HFFc6 (cell line): ENCODE measurements around the gene TPRG1. TPM values are rescaled to one million over a fixed set of nuclear protein-coding genes. Genes with fewer than 3 reads are reported as not detected.

Experiments used
- DNase-seq: peaks from one replicate; pipeline ENCODE4 v3.0.0-alpha.2; 2018
- H3K27ac Mint-ChIP-seq: 2 replicates; pipeline ENCODE4 v1.8.0; 2020; ENCODE audit warnings: mild to moderate bottlenecking, mixed read lengths
- H3K27me3 Mint-ChIP-seq: 2 replicates; pipeline ENCODE4 v1.8.0; 2021; ENCODE audit warnings: mild to moderate bottlenecking, moderate library complexity, mixed read lengths; ENCODE audit not compliant: insufficient read depth
- H3K36me3 Mint-ChIP-seq: 2 replicates; pipeline ENCODE4 v1.8.0; 2021; ENCODE audit warnings: low read depth, mixed read lengths
- H3K4me1 Mint-ChIP-seq: 2 replicates; pipeline ENCODE4 v1.8.0; 2020; ENCODE audit warnings: low read depth, mixed read lengths
- H3K4me3 Mint-ChIP-seq: 2 replicates; pipeline ENCODE4 v1.8.0; 2020; ENCODE audit warnings: mild to moderate bottlenecking, moderate library complexity, mixed read lengths
- H3K9me3 Mint-ChIP-seq: 2 replicates; pipeline ENCODE4 v1.8.0; 2020; ENCODE audit warnings: mild to moderate bottlenecking, mixed read lengths
- CTCF ChIP-seq: fragments of 200-600 bp; sonication (generic); IDR thresholded peaks from 2 replicates; pipeline ENCODE4 v1.5.0; 2021; ENCODE audit warnings: antibody characterized with exemption, mild to moderate bottlenecking
- total RNA-seq, 6 experiments: library from RNA; stranded (reverse); fragmentation: NEBNext Ultra II Directional; extraction: Animal tissue kit (Norgen Biotek cat#: 25700); gene quantifications; 2 replicates in 1 of 6; 3 replicates in 5 of 6; pipeline ENCODE4 v1.2.3, GENCODE V29; 2021

Gene TPRG1
- total RNA-seq, 6 experiments from 2014 or later, result not detected

DNA sequence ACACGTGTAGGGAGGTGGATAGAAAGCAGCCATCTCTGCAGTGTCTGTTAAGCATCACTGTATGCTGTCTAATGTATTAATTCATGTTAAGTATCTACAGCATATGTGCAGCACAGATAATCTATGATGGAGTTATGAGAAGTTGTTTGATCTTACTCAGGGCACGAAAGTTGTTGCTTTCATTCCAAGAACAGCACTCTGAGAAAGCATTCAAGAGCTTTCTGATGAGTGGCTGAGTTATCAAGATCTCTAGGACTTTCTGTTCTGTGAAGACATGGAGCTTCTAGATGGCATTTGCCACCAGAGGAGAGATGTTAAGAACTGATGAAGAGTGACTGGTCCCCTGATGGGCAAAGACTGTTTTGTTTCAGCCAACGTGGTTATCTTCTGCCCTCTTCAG is 22.6 kb upstream of the TPRG1 start:
- H3K36me3 Mint-ChIP-seq, result no peaks in the 10 kb centered on the region
- no peak overlapping the region for H3K4me3 Mint-ChIP-seq
- peaks cover 7% of the 10 kb centered on the region for H3K4me1 Mint-ChIP-seq
- no peak for DNase-seq
- peaks cover 15% of the 10 kb centered on the region for H3K27me3 Mint-ChIP-seq
- H3K9me3 Mint-ChIP-seq, result no peaks in the 10 kb centered on the region
- H3K27ac Mint-ChIP-seq, result no peak overlapping the region
- TF ChIP-seq CTCF, result no peak

DNA sequence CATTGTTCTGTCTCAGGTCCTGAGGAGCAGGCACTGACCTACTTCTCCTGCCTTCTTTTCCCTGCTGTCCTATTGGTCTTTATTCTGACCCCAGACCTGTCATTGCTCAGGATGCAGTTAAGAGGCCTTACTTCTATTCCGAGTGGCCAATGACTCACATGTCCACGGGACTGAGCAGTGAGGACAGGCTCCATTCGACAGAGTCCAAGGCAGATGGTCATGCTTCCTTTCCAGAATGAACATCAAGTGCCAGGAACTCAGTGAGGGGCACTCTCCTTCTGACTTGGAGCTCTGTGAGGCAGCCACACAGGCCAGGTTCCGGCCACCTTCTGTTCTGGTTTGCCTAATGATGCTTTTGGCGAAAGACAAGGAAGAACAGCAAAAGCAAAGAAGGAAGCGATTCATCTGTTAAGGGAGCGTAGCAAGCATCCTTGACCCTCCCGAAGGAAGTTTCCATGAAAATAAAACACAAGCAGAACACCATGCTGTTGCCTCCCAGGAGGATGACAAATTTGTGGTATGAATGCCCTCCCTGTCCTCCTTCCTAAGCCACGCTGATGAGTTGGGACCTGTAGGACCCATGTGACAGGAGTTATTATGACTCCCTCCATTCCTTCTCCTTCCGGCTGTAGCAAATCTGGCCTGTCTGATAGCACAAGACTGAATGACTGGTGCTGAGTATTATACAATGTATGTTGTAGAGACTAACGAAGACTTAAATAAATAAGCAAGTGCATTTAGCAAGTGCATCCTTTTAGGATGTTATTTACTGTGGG is 14.4 kb upstream of the TPRG1 start:
- no peak for DNase-seq
- H3K36me3 Mint-ChIP-seq, result no peaks in the 10 kb centered on the region
- no peak overlapping the region for H3K4me3 Mint-ChIP-seq
- H3K27me3 Mint-ChIP-seq, result peaks cover 25% of the 10 kb centered on the region
- H3K27ac Mint-ChIP-seq, result no peak overlapping the region
- TF ChIP-seq CTCF, result no peak
- no peaks in the 10 kb centered on the region for H3K9me3 Mint-ChIP-seq
- no peaks in the 10 kb centered on the region for H3K4me1 Mint-ChIP-seq

- no peak for DNase-seq
- H3K4me1 Mint-ChIP-seq, result no peaks in the 10 kb centered on the region
- H3K27me3 Mint-ChIP-seq, result peaks cover 25% of the 10 kb centered on the region
- H3K27ac Mint-ChIP-seq, result no peak overlapping the region
- no peak overlapping the region for H3K4me3 Mint-ChIP-seq
- no peak for TF ChIP-seq CTCF
- H3K36me3 Mint-ChIP-seq, result no peaks in the 10 kb centered on the region
- H3K9me3 Mint-ChIP-seq, result no peaks in the 10 kb centered on the region
These were observed 13.7 kb upstream of the TPRG1 start for GRCh38 chr3:189158034-189158433.

DNA sequence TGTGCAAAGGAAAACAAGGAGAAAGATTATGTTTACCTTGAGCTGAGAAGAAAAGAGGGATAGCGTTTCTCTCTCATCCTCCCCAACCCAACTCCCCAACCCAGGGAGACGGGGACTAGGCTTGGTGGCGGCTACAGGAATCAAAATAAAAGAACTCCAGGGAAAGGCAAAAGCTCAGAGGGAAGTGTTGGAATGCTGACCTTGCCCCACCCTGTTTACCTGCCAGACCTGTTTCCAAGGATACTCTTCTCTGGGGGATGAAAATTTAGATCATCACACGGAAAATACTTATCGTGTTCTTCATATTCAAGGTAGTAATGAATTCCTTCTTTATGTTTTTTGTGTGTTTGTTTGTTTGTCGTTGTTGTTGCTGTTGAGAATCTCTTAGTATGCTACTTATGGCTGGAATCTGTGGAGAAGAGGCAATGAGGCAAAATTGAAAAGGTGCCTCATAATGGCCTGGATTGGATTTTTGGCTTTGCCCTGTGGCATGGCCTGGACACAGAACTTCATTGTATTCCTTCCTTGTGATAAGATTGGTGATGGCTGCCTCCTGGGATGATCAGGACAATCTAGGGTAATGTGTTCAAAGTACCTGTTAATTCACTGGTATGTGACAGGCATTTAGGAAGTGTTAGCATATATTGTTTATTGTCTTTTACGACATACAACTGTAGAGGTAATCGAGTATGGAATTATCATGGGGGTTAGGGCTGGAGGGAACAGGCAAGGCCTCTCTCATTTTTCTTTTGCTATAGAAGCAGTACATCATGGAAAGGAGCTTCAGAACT is 11.1 kb upstream of the TPRG1 start:
- no peak for TF ChIP-seq CTCF
- no peaks in the 10 kb centered on the region for H3K36me3 Mint-ChIP-seq
- no peaks in the 10 kb centered on the region for H3K4me1 Mint-ChIP-seq
- no peaks in the 10 kb centered on the region for H3K9me3 Mint-ChIP-seq
- H3K27me3 Mint-ChIP-seq, result peaks cover 21% of the 10 kb centered on the region
- no peak overlapping the region for H3K4me3 Mint-ChIP-seq
- no peak for DNase-seq
- no peak overlapping the region for H3K27ac Mint-ChIP-seq

GRCh38 chr3:189165092-189165612 is 6.6 kb upstream of the TPRG1 start:
- Mint-ChIP-seq H3K27ac (no peak overlapping the region), H3K36me3 (no peaks in the 10 kb centered on the region), H3K4me1 (no peaks in the 10 kb centered on the region), H3K4me3 (no peak overlapping the region), H3K27me3 (peaks cover 15% of the 10 kb centered on the region), H3K9me3 (no peaks in the 10 kb centered on the region)
- no peak for DNase-seq
- no peak for TF ChIP-seq CTCF
